ENCODE results near the gene ANO1.

- TF ChIP-seq CTCF (IDR thresholded peaks at IDR 0.05; ENCODE audit: low read length), result no peak
- no peak for TF ChIP-seq EZH2phosphoT487 (IDR thresholded peaks at IDR 0.05; ENCODE audit: low read length)
- TF ChIP-seq EZH2 (optimal IDR thresholded peaks at IDR 0.05; ENCODE audit: low read depth, low read length), result no peak
Measured at GRCh38 chr11:70206982-70207376, 128.9 kb downstream of the ANO1 start.
